Activated B cell treated with CpG ODN at 0.5 μM for 24 hours (primary cell): ENCODE data around the gene ARRDC3. TPM values are rescaled to one million over a fixed set of nuclear protein-coding genes. Genes with fewer than 3 reads are reported as not detected.
"Not testable (repeated sequence)": the region's sequence is repeated elsewhere in the genome, so short reads cannot be mapped to it uniquely, and the experiment has no call there.

Experiments
- ATAC-seq: fragments of 200-7000 bp; cut with Tn5 transposase; one replicate; pipeline ENCODE4 v1.10.0; 2021; ENCODE audit warnings: low read depth, mild to moderate bottlenecking, moderate library complexity
- CTCF ChIA-PET: fragments of 350-600 bp; sonication (Branson Sonifier 250); formaldehyde crosslinking; loops from one replicate; lab custom pipeline; 2021; ENCODE audit warnings: antibody characterized with exemption; lab: Charles Lee
- POLR2A ChIA-PET: fragments of 350-600 bp; sonication (Branson Sonifier 250); formaldehyde crosslinking; loops from one replicate; lab custom pipeline; 2021; ENCODE audit warnings: antibody characterized with exemption; lab: Charles Lee
- DNase-seq: peaks from one replicate; pipeline ENCODE4 v3.0.0; 2022
- H3K27ac Mint-ChIP-seq: one replicate; pipeline ENCODE4 v1.8.0; 2020; ENCODE audit warnings: mixed read lengths
- H3K27me3 Mint-ChIP-seq: one replicate; pipeline ENCODE4 v1.8.0; 2021; ENCODE audit warnings: mixed read lengths
- H3K36me3 Mint-ChIP-seq: one replicate; pipeline ENCODE4 v1.8.0; 2021; ENCODE audit warnings: low read depth, mixed read lengths
- H3K4me1 Mint-ChIP-seq: one replicate; pipeline ENCODE4 v1.8.0; 2021; ENCODE audit warnings: mixed read lengths
- H3K4me3 Mint-ChIP-seq: one replicate; pipeline ENCODE4 v1.8.0; 2020; ENCODE audit warnings: mild to moderate bottlenecking, mixed read lengths
- H3K9me3 Mint-ChIP-seq: one replicate; pipeline ENCODE4 v1.8.0; 2020; ENCODE audit warnings: mixed read lengths
- intact Hi-C: fragments of 100-400 bp; cut with micrococcal nuclease; formaldehyde crosslinking; loops from one replicate; pipeline ENCODE4 v1.15.1; 2024
- total RNA-seq: library from RNA; stranded (reverse); gene quantifications from 2 replicates; pipeline ENCODE4 v1.2.3, GENCODE V29; 2022
- TF ChIP-seq, protein P1 (sequence below): fragments of 200-600 bp; IDR thresholded peaks from one replicate; pipeline ENCODE4 v1.8.0; 2022; ENCODE audit warnings: antibody characterized with exemption, mild to moderate bottlenecking

The ARRDC3 gene
- total RNA-seq, 1 donor from 2014 or later = 65.3 TPM

DNA sequence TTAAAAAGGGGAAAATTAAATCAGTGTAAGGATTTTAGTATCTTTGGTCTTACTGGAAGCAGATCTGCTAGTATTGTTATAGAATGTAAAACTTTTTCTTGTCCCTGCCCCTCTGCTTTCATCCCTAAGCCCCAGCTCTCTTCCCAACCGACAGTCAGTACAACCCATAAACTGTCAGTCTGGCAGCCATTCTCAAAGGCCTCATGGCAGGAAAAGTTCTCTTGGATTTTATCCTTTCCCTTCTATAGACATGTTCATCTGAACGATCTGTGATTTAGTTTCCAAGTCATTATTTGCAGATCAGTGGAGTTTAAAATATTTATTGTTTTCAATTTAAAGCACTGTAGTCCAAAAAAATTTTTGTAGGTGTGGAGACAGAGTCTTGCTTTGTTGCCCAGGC, 39.2 kb downstream of the ARRDC3 start:
- CTCF ChIA-PET = no interaction called here
- TF ChIP-seq, protein P1, sequence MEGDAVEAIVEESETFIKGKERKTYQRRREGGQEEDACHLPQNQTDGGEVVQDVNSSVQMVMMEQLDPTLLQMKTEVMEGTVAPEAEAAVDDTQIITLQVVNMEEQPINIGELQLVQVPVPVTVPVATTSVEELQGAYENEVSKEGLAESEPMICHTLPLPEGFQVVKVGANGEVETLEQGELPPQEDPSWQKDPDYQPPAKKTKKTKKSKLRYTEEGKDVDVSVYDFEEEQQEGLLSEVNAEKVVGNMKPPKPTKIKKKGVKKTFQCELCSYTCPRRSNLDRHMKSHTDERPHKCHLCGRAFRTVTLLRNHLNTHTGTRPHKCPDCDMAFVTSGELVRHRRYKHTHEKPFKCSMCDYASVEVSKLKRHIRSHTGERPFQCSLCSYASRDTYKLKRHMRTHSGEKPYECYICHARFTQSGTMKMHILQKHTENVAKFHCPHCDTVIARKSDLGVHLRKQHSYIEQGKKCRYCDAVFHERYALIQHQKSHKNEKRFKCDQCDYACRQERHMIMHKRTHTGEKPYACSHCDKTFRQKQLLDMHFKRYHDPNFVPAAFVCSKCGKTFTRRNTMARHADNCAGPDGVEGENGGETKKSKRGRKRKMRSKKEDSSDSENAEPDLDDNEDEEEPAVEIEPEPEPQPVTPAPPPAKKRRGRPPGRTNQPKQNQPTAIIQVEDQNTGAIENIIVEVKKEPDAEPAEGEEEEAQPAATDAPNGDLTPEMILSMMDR = no peak
- no peaks in the 10 kb centered on the region for H3K36me3 Mint-ChIP-seq
- intact Hi-C loops = no loop called here
- no peaks in the 10 kb centered on the region for H3K4me1 Mint-ChIP-seq
- DNase-seq (no peak), ATAC-seq (no peak)
- H3K27me3 Mint-ChIP-seq = peaks cover 4% of the 10 kb centered on the region
- H3K27ac Mint-ChIP-seq = no peak overlapping the region
- no peak overlapping the region for H3K4me3 Mint-ChIP-seq
- no peaks in the 10 kb centered on the region for H3K9me3 Mint-ChIP-seq
- POLR2A ChIA-PET = no interaction called here

DNA sequence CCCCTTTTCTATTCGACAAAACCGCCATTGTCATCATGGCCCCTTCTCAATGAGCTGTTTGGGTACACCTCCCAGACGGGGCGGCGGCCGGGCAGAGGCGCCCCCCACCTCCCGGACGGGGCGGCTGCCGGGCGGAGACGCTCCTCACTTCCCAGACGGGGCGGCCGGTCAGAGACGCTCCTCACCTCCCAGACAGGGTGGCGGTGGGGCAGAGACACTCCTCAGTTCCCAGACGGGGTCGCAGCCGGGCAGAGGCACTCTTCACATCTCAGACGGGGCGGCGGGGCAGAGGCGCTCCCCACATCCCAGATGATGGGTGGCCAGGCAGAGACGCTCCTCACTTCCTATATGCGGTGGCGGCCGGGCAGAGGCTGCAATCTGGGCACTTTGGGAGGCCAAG, 40.2 kb downstream of the ARRDC3 start:
- H3K27me3 Mint-ChIP-seq, CTCF ChIA-PET, ATAC-seq, H3K27ac Mint-ChIP-seq, DNase-seq, H3K36me3 Mint-ChIP-seq, H3K4me3 Mint-ChIP-seq, intact Hi-C loops, POLR2A ChIA-PET, H3K4me1 Mint-ChIP-seq, H3K9me3 Mint-ChIP-seq: not testable (repeated sequence)

DNA sequence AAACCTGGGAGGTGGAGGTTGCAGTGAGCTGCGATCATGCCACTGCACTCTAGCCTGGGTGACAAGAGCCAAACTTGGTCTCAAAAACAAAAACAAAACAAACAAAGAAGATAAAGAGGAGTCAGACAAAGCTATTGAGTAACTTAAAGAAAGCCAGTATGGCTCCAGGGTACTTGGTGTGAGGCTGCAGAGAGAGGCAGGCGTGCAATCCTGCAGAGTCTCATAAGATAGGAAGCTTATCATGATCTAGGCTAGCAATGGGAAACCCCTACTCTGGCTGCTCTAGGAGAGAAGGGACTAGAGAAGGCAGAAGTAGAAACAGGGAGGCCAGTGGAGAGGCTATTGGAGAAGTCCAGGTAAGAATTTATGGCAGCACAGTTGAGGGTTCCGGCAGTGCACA, 42.0 kb downstream of the ARRDC3 start:
- no peaks in the 10 kb centered on the region for H3K9me3 Mint-ChIP-seq
- H3K27me3 Mint-ChIP-seq = peaks cover 4% of the 10 kb centered on the region
- intact Hi-C loops = no loop called here
- H3K36me3 Mint-ChIP-seq = no peaks in the 10 kb centered on the region
- ATAC-seq (no peak), DNase-seq (no peak)
- no peak overlapping the region for H3K4me3 Mint-ChIP-seq
- ChIA-PET CTCF (no interaction called here), POLR2A (no interaction called here)
- H3K4me1 Mint-ChIP-seq = no peaks in the 10 kb centered on the region
- TF ChIP-seq, protein P1 = no peak
- H3K27ac Mint-ChIP-seq = no peak overlapping the region

DNA sequence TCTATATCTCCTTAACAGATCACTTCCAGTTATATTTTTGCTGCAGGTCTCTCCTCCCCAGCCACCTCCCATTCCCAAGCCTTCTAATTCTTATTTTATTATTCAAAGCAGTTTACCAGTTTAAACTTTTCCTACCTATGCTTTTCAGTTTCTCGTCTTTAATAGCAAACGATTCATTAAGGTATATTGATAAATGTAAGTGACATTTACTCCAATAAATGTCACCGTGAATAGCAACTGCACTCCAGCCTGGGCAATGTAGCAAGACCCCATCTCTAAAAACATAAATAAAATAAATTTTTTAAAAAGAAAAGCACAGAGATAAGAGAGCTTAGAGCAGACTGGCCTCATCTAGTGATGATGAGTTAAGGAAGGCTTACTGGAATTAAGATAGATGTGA, 42.6 kb downstream of the ARRDC3 start:
- intact Hi-C loops = no loop called here
- POLR2A ChIA-PET = no interaction called here
- no peaks in the 10 kb centered on the region for H3K9me3 Mint-ChIP-seq
- ATAC-seq = no peak
- H3K27me3 Mint-ChIP-seq = peaks cover 4% of the 10 kb centered on the region
- H3K4me3 Mint-ChIP-seq = no peak overlapping the region
- CTCF ChIA-PET = no interaction called here
- no peaks in the 10 kb centered on the region for H3K4me1 Mint-ChIP-seq
- H3K36me3 Mint-ChIP-seq = no peaks in the 10 kb centered on the region
- DNase-seq = no peak
- no peak overlapping the region for H3K27ac Mint-ChIP-seq
- TF ChIP-seq, protein P1 = no peak

DNA sequence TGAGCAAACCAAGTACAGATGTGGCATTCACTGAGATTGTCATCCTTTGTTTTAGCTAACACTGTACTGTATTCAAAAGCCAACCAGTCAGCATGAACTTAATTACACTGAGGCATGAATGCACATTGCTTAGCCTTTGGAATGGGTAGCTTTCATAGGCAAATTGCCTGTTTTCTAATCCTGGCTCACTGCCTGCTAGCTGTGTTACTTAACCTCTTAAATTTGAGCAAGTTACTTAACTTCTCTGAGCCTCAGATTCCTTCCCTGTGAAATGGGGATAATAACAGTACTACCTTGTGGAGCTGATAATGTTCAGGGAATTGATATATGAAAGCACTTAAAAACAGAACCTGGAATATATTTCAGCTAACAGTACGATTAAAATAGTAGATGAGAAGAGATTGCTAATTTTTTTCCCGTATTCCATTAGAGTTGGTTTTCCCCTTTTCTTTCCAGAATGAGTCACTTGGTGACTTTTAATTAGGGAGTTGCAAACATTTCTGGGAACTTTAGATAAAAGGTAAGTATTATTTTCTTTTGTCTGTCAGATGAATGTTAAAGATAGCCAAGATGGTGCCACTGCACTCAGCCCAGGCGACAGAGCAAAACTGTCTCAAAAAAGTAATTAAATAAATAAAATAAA, 43.9 kb downstream of the ARRDC3 start:
- H3K27me3 Mint-ChIP-seq = peaks cover 2% of the 10 kb centered on the region
- ChIA-PET CTCF (no interaction called here), POLR2A (no interaction called here)
- intact Hi-C loops = no loop called here
- DNase-seq = no peak
- no peaks in the 10 kb centered on the region for H3K9me3 Mint-ChIP-seq
- TF ChIP-seq, protein P1 = no peak
- H3K4me1 Mint-ChIP-seq = no peaks in the 10 kb centered on the region
- no peak for ATAC-seq
- no peak overlapping the region for H3K4me3 Mint-ChIP-seq
- no peak overlapping the region for H3K27ac Mint-ChIP-seq
- no peaks in the 10 kb centered on the region for H3K36me3 Mint-ChIP-seq
